Cardiac muscle cell (in vitro differentiated cells and primary cell): Measurements from ENCODE around the gene TGM3. TPM values are rescaled to one million over a fixed set of nuclear protein-coding genes. Genes with fewer than 3 reads are reported as not detected.
A peak's percentile ranks its signal among the peaks of the same experiment; 100 is the strongest.

Source experiments
- DNase-seq, 2 donors: peaks; one replicate each; pipeline versions ENCODE4 v3.0.0 to v3.0.0-alpha.2; 2010 to 2017; ENCODE audit warnings: low read depth in 1 of 2, low spot score in 1 of 2
- H3K27ac ChIP-seq: fragments of 200-600 bp; sonication (generic); 2 replicates; pipeline ENCODE4 v1.5.1; 2016
- H3K27me3 ChIP-seq: fragments of 200-600 bp; sonication (generic); 2 replicates; pipeline ENCODE4 v1.6.0; 2016; ENCODE audit warnings: control low read depth
- H3K36me3 ChIP-seq: fragments of 200-600 bp; sonication (generic); 2 replicates; pipeline ENCODE4 v1.5.1; 2016; ENCODE audit warnings: control low read depth
- H3K4me1 ChIP-seq: fragments of 200-600 bp; sonication (generic); 2 replicates; pipeline ENCODE4 v1.8.1; 2017; ENCODE audit warnings: low read depth, mild to moderate bottlenecking, mixed run types
- H3K4me3 ChIP-seq: fragments of 200-600 bp; sonication (generic); 2 replicates; pipeline ENCODE4 v1.5.1; 2016; ENCODE audit warnings: mild to moderate bottlenecking
- H3K9me3 ChIP-seq: fragments of 200-600 bp; sonication (generic); 2 replicates; pipeline ENCODE4 v1.5.1; 2017; ENCODE audit warnings: low read depth, mild to moderate bottlenecking, control low read depth
- polyA plus RNA-seq: library from polyadenylated mRNA; unstranded; fragments of >200 nt; fragmentation: Nextera tagmentation; extraction: Ambion mirVana; gene quantifications from 2 replicates; pipeline ENCODE4 v1.2.1, GENCODE V29; 2016
- total RNA-seq: library from RNA; depleted of rRNA; stranded (reverse); fragments of >200 nt; gene quantifications from 2 replicates; pipeline ENCODE4 v1.2.3, GENCODE V29; 2016
- TF ChIP-seq, protein P1 (sequence below): IDR thresholded peaks from 2 replicates; pipeline ENCODE4 v1.5.1; 2012; ENCODE audit warnings: low read depth, mild to moderate bottlenecking, low read length

TGM3 gene
- total and polyA plus RNA-seq, 2 experiments from 2014 or later, result not detected

DNA sequence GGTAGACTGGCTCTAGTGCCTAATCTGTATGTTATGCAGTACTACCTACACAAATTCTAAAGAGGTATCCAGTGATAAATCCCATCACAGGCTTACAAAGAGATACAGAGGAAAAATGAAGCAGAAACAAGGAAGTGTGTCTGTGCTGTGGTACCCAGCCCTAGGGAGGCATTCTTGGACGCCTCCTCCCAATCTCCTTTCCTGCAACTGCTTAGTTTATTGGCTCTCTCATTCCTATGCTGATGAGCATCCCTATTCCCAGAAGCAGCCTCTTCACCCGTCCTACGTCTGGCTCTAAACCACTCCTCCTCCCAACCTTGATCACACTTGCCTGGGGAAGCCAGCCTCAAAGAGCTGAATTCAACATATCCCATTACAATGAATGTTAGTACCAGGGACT, 50.4 kb downstream of the TGM3 start:
- TF ChIP-seq, protein P1, sequence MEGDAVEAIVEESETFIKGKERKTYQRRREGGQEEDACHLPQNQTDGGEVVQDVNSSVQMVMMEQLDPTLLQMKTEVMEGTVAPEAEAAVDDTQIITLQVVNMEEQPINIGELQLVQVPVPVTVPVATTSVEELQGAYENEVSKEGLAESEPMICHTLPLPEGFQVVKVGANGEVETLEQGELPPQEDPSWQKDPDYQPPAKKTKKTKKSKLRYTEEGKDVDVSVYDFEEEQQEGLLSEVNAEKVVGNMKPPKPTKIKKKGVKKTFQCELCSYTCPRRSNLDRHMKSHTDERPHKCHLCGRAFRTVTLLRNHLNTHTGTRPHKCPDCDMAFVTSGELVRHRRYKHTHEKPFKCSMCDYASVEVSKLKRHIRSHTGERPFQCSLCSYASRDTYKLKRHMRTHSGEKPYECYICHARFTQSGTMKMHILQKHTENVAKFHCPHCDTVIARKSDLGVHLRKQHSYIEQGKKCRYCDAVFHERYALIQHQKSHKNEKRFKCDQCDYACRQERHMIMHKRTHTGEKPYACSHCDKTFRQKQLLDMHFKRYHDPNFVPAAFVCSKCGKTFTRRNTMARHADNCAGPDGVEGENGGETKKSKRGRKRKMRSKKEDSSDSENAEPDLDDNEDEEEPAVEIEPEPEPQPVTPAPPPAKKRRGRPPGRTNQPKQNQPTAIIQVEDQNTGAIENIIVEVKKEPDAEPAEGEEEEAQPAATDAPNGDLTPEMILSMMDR, result no peak
- DNase-seq, result no peak

DNA sequence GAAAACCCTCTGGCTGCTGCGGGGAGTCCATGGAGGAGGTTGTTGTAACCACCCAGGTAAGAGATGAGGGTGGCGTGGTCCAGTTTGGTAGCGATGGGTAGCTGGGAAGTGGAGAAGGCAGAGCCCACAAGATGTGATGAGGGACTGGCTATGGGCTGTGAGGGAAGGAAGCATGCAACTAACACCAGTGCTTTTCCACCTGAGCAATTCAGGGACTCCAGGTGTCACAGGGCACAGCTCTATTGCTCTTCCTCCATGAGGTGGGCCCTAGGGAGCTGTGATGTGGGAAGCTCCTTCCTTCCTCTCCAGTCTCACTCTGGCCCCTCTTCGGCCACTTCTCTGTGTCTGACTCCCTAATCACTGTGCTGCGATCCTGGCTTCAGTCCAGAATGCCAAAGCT, 52.5 kb downstream of the TGM3 start:
- no peak for DNase-seq
- Histone ChIP-seq H3K36me3 (no peaks in the 10 kb centered on the region), H3K27me3 (no peaks in the 10 kb centered on the region), H3K27ac (no peak overlapping the region), H3K9me3 (no peaks in the 10 kb centered on the region), H3K4me1 (no peaks in the 10 kb centered on the region), H3K4me3 (no peak overlapping the region)
- TF ChIP-seq, protein P1, result no peak

More for the DNA sequence above, 50.4 kb downstream of the TGM3 start:
- Histone ChIP-seq H3K4me1 (no peaks in the 10 kb centered on the region), H3K9me3 (no peaks in the 10 kb centered on the region), H3K27me3 (no peaks in the 10 kb centered on the region), H3K27ac (no peak overlapping the region), H3K4me3 (no peak overlapping the region), H3K36me3 (no peaks in the 10 kb centered on the region)

DNA sequence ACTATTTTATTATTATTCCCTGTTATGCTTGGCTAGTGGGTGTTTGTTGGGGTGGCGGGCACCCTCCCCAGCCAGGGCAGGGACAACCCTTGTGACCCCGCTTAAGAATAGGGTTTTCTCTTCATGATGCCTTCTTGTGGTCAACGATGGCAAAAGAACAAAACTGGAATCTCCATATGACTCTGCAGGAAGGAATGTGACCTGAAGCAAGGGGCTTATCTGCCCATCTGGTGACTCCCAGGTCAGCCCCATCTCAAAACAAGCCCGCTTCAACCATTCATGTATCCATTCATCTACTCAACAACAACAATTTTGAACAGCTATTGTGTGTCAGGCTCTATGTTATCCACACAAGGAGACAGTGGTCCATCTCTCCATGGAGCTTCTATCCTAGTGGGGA, 54.0 kb downstream of the TGM3 start:
- TF ChIP-seq, protein P1, result no peak
- Histone ChIP-seq H3K4me3 (no peak overlapping the region), H3K4me1 (no peaks in the 10 kb centered on the region), H3K36me3 (no peaks in the 10 kb centered on the region), H3K27ac (no peak overlapping the region), H3K9me3 (no peaks in the 10 kb centered on the region), H3K27me3 (no peaks in the 10 kb centered on the region)
- DNase-seq, result peak in 1 of 2 donors; percentile 41

DNA sequence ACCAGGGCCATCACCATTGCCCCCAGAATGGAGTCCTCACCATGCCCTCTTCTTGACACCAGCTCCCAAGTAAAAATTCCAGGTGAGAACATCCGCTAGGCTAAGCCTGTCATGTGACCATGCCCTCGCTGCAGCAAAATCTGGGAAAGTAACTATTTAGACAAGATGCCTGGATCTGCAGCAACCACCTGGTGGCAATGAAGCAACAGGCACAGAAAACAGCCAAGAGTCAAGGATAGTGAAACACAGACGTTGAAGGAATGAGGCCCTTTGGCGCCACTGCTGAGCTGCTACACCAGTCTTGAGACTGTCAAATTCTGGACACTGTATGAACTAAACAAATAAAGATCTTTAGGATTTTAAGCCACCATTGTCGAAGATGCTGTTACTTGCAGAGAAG, 54.8 kb downstream of the TGM3 start:
- H3K27ac ChIP-seq, result no peak overlapping the region
- H3K4me3 ChIP-seq, result no peak overlapping the region
- no peak for DNase-seq
- H3K36me3 ChIP-seq, result no peaks in the 10 kb centered on the region
- TF ChIP-seq, protein P1, result no peak
- no peaks in the 10 kb centered on the region for H3K27me3 ChIP-seq
- H3K4me1 ChIP-seq, result no peaks in the 10 kb centered on the region
- no peaks in the 10 kb centered on the region for H3K9me3 ChIP-seq

DNA sequence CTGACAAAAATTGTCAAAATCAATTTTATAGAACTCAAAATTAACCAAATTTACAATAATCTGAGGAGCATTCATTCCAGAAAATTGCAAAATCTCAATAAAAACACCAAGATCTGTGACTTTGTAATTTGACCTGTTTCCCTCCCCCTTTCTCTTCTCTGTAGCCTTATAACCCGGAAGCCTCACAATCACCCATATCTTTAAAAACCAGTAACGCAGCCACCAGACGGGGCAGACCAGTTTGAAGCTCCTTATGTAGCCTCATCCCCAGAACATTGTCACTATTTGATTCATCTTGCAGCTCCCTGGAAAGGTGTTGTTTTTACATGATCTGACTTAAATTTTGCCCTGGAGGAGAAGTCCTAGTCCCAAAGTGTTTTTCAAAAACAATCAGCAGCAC, 57.4 kb downstream of the TGM3 start:
- no peak overlapping the region for H3K27ac ChIP-seq
- H3K36me3 ChIP-seq, result no peaks in the 10 kb centered on the region
- DNase-seq, result no peak
- no peak overlapping the region for H3K4me3 ChIP-seq
- no peaks in the 10 kb centered on the region for H3K27me3 ChIP-seq
- TF ChIP-seq, protein P1, result no peak
- H3K9me3 ChIP-seq, result no peaks in the 10 kb centered on the region
- no peaks in the 10 kb centered on the region for H3K4me1 ChIP-seq

DNA sequence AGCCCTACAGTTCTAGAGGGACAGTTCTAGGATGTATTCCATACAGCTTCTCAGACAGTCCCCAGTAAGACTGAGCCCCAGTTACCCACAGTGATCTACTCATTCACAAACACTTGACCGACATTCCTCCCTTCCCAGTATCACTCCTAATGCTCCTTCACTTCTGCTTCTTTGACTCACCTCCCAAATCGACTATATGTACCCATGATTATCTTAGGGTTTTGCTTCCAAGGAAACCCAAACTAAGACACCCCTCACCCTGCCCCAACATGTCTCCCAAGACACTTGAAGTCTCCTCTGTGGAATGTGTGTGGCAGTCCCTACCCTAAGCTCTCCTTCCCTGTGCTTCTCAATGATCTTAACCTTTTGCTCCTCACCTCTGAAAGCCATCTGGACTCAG, 61.3 kb downstream of the TGM3 start:
- DNase-seq, result no peak
- no peaks in the 10 kb centered on the region for H3K9me3 ChIP-seq
- TF ChIP-seq, protein P1, result no peak

More for the DNA sequence above, 61.3 kb downstream of the TGM3 start:
- no peak overlapping the region for H3K4me3 ChIP-seq
- H3K4me1 ChIP-seq, result no peaks in the 10 kb centered on the region
- H3K27me3 ChIP-seq, result no peaks in the 10 kb centered on the region
- no peaks in the 10 kb centered on the region for H3K36me3 ChIP-seq
- H3K27ac ChIP-seq, result no peak overlapping the region
